Esophagus muscularis mucosa (tissue), 4 donors: ENCODE results near the gene PRR5L. TPM values are rescaled to one million over a fixed set of nuclear protein-coding genes. Genes with fewer than 3 reads are reported as not detected.

Source experiments
- DNase-seq: peaks from one replicate; pipeline ENCODE4 v3.0.0-alpha.2; 2017; ENCODE audit errors: extremely low spot score
- H3K27ac ChIP-seq, 4 donors: fragments of 200-600 bp; sonication (generic); replicated peaks in 1 of 4; 1 replicate in 3 of 4; 2 replicates in 1 of 4; pipeline ENCODE4 v1.5.1; 2016 to 2019; ENCODE audit warnings: mild to moderate bottlenecking in 1 of 4
- H3K27me3 ChIP-seq, 4 donors: fragments of 200-600 bp; sonication (generic); one replicate each; pipeline versions ENCODE4 v1.5.1 to v1.6.0; 2016 to 2019
- H3K36me3 ChIP-seq, 4 donors: fragments of 200-600 bp; sonication (generic); one replicate each; pipeline ENCODE4 v1.5.1; 2016 to 2019
- H3K4me1 ChIP-seq, 4 donors: fragments of 200-600 bp; sonication (generic); one replicate each; pipeline ENCODE4 v1.5.1; 2016 to 2019
- H3K4me3 ChIP-seq, 4 donors: fragments of 200-600 bp; sonication (generic); 1 replicate in 2 of 4; 2 replicates in 2 of 4; pipeline ENCODE4 v1.5.1; 2016 to 2019; ENCODE audit warnings: mild to moderate bottlenecking in 4 of 4, moderate library complexity in 1 of 4
- H3K9me3 ChIP-seq, 4 donors: fragments of 200-600 bp; sonication (generic); 1 replicate in 3 of 4; 2 replicates in 1 of 4; pipeline ENCODE4 v1.5.1; 2016 to 2019
- EP300 ChIP-seq: sonication (generic); formaldehyde crosslinking; IDR thresholded peaks from one replicate; pipeline ENCODE4 v1.6.1; 2017; ENCODE audit warnings: antibody characterized with exemption
- POLR2A ChIP-seq: fragments of 450-650 bp; IDR thresholded peaks from one replicate; pipeline ENCODE4 v1.6.1; 2017; ENCODE audit warnings: antibody characterized with exemption, moderate library complexity, mild to moderate bottlenecking, low read depth
- POLR2AphosphoS5 ChIP-seq, 2 donors: sonication (generic); formaldehyde crosslinking; IDR thresholded peaks; one replicate each; pipeline ENCODE4 v1.6.1; 2017; ENCODE audit warnings: antibody characterized with exemption in 2 of 2
- WGBS: methylation state at CpG from one replicate; pipeline ENCODE4 v1.1.5; 2018; 5-methylcytosine and 5-hydroxymethylcytosine counted together
- intact Hi-C: fragments of 100-400 bp; cut with DNase I; formaldehyde crosslinking; loops from one replicate; pipeline ENCODE4 v1.15.1; 2023
- total RNA-seq, 4 donors: library from RNA; depleted of rRNA; stranded (reverse); fragments of >200 nt; gene quantifications; one replicate each; pipeline versions ENCODE4 v1.1.0 to v1.2.1, GENCODE V29; 2016
- TF ChIP-seq, protein P1 (sequence below), 3 experiments: fragments of 200-600 bp in 2 of 3; fragments of 450-650 bp in 1 of 3; sonication (generic) in 2 of 3; IDR thresholded peaks; one replicate each; pipeline ENCODE4 v1.5.1; 2017 to 2019; ENCODE audit warnings: antibody characterized with exemption in 3 of 3, mild to moderate bottlenecking in 2 of 3, moderate library complexity in 1 of 3

PRR5L gene
- total RNA-seq, 4 donors from 2014 or later: 1.7 to 9.6 (median 3.1) TPM

DNA sequence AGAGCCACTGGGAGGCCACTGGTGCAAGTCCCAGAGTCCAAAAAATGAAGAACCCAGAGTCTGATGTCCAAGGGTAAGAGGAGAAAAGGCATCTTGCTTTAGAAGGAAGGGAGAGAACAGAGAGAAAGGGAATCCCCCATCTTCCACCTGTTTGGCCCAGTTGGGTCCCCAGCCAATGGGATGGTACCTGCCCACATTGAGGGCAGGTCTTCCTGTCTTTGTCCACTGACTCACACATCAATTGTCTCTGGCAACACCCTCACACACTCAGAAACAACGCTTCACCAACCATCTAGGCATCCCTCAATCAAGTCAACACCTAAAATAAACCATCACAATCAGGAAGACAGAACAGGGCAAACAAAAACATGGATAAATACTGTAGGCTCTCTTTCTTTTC is 13.2 kb upstream of the PRR5L start:
- Histone ChIP-seq H3K4me3 (no peak overlapping the region), H3K4me1 (peaks cover 2 to 5% (median 4%) of the 10 kb centered on the region in 4 donors), H3K9me3 (peaks cover 0 to 4% (median 0%) of the 10 kb centered on the region in 4 donors), H3K36me3 (peaks cover 5 to 26% (median 14%) of the 10 kb centered on the region in 4 donors), H3K27ac (no peak overlapping the region), H3K27me3 (no peaks in the 10 kb centered on the region)
- WGBS: 93% methylated on average over 1 of the region's 1 CpG
- no peak for DNase-seq
- intact Hi-C loops: no loop called here
- no peak for TF ChIP-seq POLR2AphosphoS5 (IDR thresholded peaks at IDR 0.05)
- TF ChIP-seq, protein P1, sequence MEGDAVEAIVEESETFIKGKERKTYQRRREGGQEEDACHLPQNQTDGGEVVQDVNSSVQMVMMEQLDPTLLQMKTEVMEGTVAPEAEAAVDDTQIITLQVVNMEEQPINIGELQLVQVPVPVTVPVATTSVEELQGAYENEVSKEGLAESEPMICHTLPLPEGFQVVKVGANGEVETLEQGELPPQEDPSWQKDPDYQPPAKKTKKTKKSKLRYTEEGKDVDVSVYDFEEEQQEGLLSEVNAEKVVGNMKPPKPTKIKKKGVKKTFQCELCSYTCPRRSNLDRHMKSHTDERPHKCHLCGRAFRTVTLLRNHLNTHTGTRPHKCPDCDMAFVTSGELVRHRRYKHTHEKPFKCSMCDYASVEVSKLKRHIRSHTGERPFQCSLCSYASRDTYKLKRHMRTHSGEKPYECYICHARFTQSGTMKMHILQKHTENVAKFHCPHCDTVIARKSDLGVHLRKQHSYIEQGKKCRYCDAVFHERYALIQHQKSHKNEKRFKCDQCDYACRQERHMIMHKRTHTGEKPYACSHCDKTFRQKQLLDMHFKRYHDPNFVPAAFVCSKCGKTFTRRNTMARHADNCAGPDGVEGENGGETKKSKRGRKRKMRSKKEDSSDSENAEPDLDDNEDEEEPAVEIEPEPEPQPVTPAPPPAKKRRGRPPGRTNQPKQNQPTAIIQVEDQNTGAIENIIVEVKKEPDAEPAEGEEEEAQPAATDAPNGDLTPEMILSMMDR (IDR thresholded peaks at IDR 0.05): no peak
- no peak for TF ChIP-seq POLR2A
- no peak for TF ChIP-seq EP300

DNA sequence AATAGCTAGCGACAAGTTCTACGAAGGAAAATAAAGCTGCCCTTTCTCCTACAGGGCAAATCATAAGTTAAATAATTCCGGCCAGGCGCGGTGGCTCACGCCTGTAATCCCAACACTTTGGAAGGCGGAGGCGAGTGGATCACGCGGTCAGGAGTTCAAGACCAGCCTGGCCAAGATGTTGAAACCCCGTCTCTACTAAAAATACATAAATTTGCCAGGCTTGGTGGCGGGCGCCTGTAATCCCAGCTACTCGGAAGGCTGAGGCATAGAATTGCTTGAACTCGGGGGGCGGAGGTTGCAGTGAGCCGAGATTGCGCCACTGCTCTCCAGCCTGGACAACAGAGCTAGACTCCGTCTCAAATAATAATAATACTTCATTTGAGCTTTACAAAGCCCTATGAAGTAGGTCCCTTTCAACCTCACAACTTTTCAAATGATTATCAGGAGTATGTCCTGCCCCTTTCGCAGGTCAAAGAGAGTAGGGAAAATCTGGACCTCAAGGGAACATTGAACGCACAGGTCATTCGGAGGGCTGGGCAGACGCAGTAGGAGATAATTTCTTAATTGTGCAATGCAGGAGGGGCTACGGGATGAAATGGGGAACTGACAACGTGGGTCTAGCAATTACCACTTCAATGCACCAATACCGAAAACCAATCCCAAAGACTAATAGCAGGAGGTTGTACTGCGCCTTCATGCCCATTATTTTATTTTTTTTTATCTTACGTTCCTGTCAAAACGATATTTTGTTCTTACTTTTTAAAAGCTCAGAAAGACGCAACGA is 7.5 kb upstream of the PRR5L start:
- H3K27me3 ChIP-seq: no peaks in the 10 kb centered on the region
- H3K4me1 ChIP-seq: peaks cover 14 to 18% (median 17%) of the 10 kb centered on the region in 4 donors
- 39% methylated on average over 30 of the region's 31 CpGs for WGBS
- no peaks in the 10 kb centered on the region for H3K9me3 ChIP-seq
- peak overlapping the region; percentile 63 to 79 (median 70) for H3K4me3 ChIP-seq
- TF ChIP-seq POLR2A (no peak), EP300 (no peak), POLR2AphosphoS5 (IDR thresholded peaks at IDR 0.05) (no peak)
- TF ChIP-seq, protein P1 (IDR thresholded peaks at IDR 0.05): no peak
- no peaks in the 10 kb centered on the region for H3K36me3 ChIP-seq
- intact Hi-C loops: no loop called here
- no peak for DNase-seq
- H3K27ac ChIP-seq: peak overlapping the region; percentile 42 to 57 (median 49)

DNA sequence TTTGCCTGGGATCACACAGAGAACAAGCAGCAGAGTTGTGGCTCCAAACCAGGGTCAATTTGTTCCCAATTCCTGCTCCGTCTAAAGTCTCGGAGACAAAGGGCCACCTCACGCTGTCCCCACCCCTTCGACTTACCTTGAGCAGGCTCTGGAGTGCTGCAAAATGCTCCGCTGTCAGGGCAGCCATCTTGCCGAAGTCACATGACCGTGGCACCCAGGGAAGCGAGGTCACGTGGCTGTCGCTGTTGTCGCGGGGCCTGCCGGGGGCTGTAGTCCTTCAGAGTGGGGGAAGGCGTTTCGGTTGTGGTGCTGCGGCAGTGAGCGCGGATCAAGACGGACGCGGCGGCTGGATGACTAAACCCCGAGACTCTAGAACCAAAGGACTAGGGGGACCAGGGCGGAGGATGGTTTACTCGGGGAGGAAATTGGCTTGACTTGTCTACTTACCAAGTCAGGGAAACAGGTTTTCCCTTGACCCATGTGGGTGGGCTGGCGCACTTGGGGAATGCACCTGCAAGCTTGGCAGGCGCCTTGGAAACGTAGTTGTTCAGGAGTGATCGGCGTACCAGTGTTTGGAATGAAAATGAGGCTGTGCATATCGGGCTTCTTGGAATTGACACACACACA is 6.7 kb upstream of the PRR5L start, which contains the start of gene COMMD9:
Gene COMMD9, minus strand, starts transcription at position 199 of the 627 bp plus-strand sequence. Its CDS starts 12 bp downstream, at position 187.
- Histone ChIP-seq H3K4me3 (peak within 1 kb of the TSS; percentile 63 to 79 (median 70)), H3K27me3 (no peaks in the 10 kb centered on the region), H3K9me3 (no peaks in the 10 kb centered on the region), H3K27ac (peak within 1 kb of the TSS; percentile 42 to 57 (median 49)), H3K36me3 (no peaks in the 10 kb centered on the region), H3K4me1 (peaks cover 14 to 18% (median 17%) of the 10 kb centered on the region in 4 donors)
- peak; percentile 93 to 96 for TF ChIP-seq POLR2AphosphoS5 (IDR thresholded peaks at IDR 0.05)
- TF ChIP-seq POLR2A: no peak
- TF ChIP-seq, protein P1 (IDR thresholded peaks at IDR 0.05): peak in 2 of 3 experiments; percentile 14 to 16
- no peak for TF ChIP-seq EP300
- WGBS: under 1% methylated on average over 30 of the region's 31 CpGs
- peak; percentile 99 for DNase-seq
- intact Hi-C loops: no loop called here

DNA sequence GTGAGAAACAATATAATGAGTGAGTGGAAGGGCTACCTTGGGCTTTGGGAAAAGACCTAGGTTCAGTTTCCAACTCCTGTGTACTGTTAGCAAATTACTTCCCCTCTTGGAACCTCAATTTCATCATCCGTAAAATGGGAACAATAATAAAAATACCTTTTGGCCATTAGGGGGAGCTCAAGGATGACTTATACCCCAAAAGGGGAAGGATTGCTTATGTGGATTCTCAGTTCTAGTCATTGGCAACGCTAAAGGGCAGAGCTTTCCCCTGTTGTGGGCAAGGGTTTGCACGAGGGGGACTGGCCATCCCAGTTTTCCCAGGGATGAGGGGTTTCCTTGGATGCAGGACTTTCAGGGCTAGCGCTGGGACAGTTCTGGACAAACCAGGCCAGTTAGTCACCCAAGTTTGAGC is 3.8 kb upstream of the PRR5L start:
- H3K4me1 ChIP-seq: peaks cover 14 to 18% (median 17%) of the 10 kb centered on the region in 4 donors
- no peaks in the 10 kb centered on the region for H3K9me3 ChIP-seq
- no peaks in the 10 kb centered on the region for H3K36me3 ChIP-seq
- H3K27me3 ChIP-seq: no peaks in the 10 kb centered on the region
- intact Hi-C loops: no loop called here
- no peak for TF ChIP-seq POLR2AphosphoS5 (IDR thresholded peaks at IDR 0.05)
- no peak for TF ChIP-seq EP300
- TF ChIP-seq, protein P1 (IDR thresholded peaks at IDR 0.05): peak in 2 of 3 experiments; percentile 25 to 30
- TF ChIP-seq POLR2A: no peak
- H3K27ac ChIP-seq: no peak overlapping the region
- WGBS: 28% methylated on average over 4 of the region's 4 CpGs
- no peak for DNase-seq
- no peak overlapping the region for H3K4me3 ChIP-seq
